A549 (cell line): Measurements from ENCODE around the gene NBPF20. TPM values are rescaled to one million over a fixed set of nuclear protein-coding genes. Genes with fewer than 3 reads are reported as not detected.
A peak's percentile ranks its signal among the peaks of the same experiment; 100 is the strongest.
"Not testable (repeated sequence)": the region's sequence is repeated elsewhere in the genome, so short reads cannot be mapped to it uniquely, and the experiment has no call there.

Experiments
- ATAC-seq, 2 experiments: fragments of 200-7000 bp in 1 of 2; fragments of >200 bp in 1 of 2; cut with Nextera tagmentation in 1 of 2; cut with Tn5 transposase in 1 of 2; 3 replicates each; pipeline versions ENCODE4 v1.8.0 to v1.9.1; 2018 to 2020; ENCODE audit warnings: mild to moderate bottlenecking in 1 of 2, moderate library complexity in 1 of 2
- CTCF ChIA-PET: fragments of 300-600 bp; sonication (Branson Sonifier 250); formaldehyde crosslinking; extraction: SDS; loops from one replicate; lab custom pipeline; 2021; ENCODE audit warnings: antibody characterized with exemption, inconsistent platforms; lab: Yijun Ruan, JAX
- POLR2A ChIA-PET: fragments of 350-600 bp; formaldehyde crosslinking; extraction: SDS; loops from one replicate; lab custom pipeline; 2021; ENCODE audit warnings: antibody characterized with exemption, inconsistent platforms; lab: Yijun Ruan, JAX
- DNase-seq, 2 experiments: peaks; one replicate each; pipeline versions ENCODE4 v3.0.0 to v3.0.0-alpha.2; 2011 to 2016; ENCODE audit warnings: low read depth in 1 of 2, low spot score in 1 of 2
- FAIRE-seq: peaks from 2 replicates; lab custom pipeline; 2011; peaks lifted over from hg19 to GRCh38; lab: Jason Lieb, UNC
- H3K27ac ChIP-seq, 2 experiments: fragments of >200 bp; sonication (Bioruptor Twin); formaldehyde crosslinking; 3 replicates each; pipeline ENCODE4 v1.5.1; 2016 to 2017
- H3K4me1 ChIP-seq: fragments of >200 bp; sonication (Bioruptor Twin); formaldehyde crosslinking; 3 replicates; pipeline ENCODE4 v1.6.1; 2016
- H3K4me2 ChIP-seq: fragments of >200 bp; sonication (Bioruptor Twin); formaldehyde crosslinking; 3 replicates; pipeline ENCODE4 v1.6.1; 2016
- H3K4me3 ChIP-seq: fragments of >200 bp; sonication (Bioruptor Twin); formaldehyde crosslinking; 3 replicates; pipeline ENCODE4 v1.5.1; 2016
- H3K9me3 ChIP-seq: fragments of >200 bp; sonication (Bioruptor Twin); formaldehyde crosslinking; 3 replicates; pipeline ENCODE4 v1.6.1; 2016
- CBX2 ChIP-seq: fragments of 200-600 bp; sonication (generic); IDR thresholded peaks from 2 replicates; pipeline ENCODE4 v1.6.1; 2016; ENCODE audit warnings: low read depth, mild to moderate bottlenecking, borderline replicate concordance
- EP300 ChIP-seq, 2 experiments: fragments of >200 bp; sonication (Bioruptor Twin); formaldehyde crosslinking; IDR thresholded peaks; 2 replicates in 1 of 2; 3 replicates in 1 of 2; pipeline ENCODE4 v1.6.1; 2016 to 2017
- GATA3 ChIP-seq: IDR thresholded peaks from 2 replicates; pipeline ENCODE4 v1.6.1; 2012; ENCODE audit warnings: borderline replicate concordance
- HDAC2 ChIP-seq: fragments of 200-600 bp; sonication (generic); IDR thresholded peaks from 2 replicates; pipeline ENCODE4 v1.6.1; 2016
- HOXB5 ChIP-seq: fragments of 250-450 bp; sonication (Bioruptor Pico); IDR thresholded peaks from 2 replicates; pipeline ENCODE4 v1.5.0; 2020; ENCODE audit warnings: mild to moderate bottlenecking, moderate library complexity
- PHF8 ChIP-seq: fragments of 200-600 bp; sonication (generic); IDR thresholded peaks from 2 replicates; pipeline ENCODE4 v1.6.1; 2016; ENCODE audit warnings: low read depth, mild to moderate bottlenecking, antibody characterized with exemption, moderate library complexity, borderline replicate concordance
- POLR2A ChIP-seq: IDR thresholded peaks from 2 replicates; pipeline ENCODE4 v1.6.1; 2012; ENCODE audit warnings: mild to moderate bottlenecking, low read length
- POLR2AphosphoS2 ChIP-seq: conservative IDR thresholded peaks from 2 replicates; pipeline ENCODE4 v1.6.1; 2012; ENCODE audit warnings: low read length, improper control_type of control experiment, inconsistent platforms
- WGBS: methylation state at CpG from one replicate; pipeline ENCODE4 v1.1.6; 2017; ENCODE audit errors: missing lambda C conversion rate; 5-methylcytosine and 5-hydroxymethylcytosine counted together
- polyA minus RNA-seq: library from RNA; depleted of rRNA, polyadenylated mRNA; stranded (reverse); fragments of >200 nt; gene quantifications from 2 replicates; pipeline ENCODE4 v1.2.3, GENCODE V29; 2011; rRNA and poly(A)+ RNA removed
- polyA plus RNA-seq, 4 experiments: library from polyadenylated mRNA; depleted of rRNA in 3 of 4; stranded (reverse); fragments of >200 nt; fragmentation: RNase III in 1 of 4; extraction: RNeasy Plus Mini Kit Qiagen cat#74134 plus additional on column Dnase treatment in 1 of 4; gene quantifications; 2 replicates in 3 of 4; 3 replicates in 1 of 4; pipeline ENCODE4 v1.2.3, GENCODE V29; 2011 to 2017
- TF ChIP-seq, protein P1 (sequence below): fragments of 250-450 bp; sonication (Bioruptor Pico); IDR thresholded peaks from 2 replicates; pipeline ENCODE4 v1.5.0; 2021; ENCODE audit warnings: mild to moderate bottlenecking, moderate library complexity, borderline replicate concordance
- TF ChIP-seq, protein P2 (sequence below): fragments of >200 bp; sonication (Bioruptor Twin); formaldehyde crosslinking; IDR thresholded peaks from 3 replicates; pipeline ENCODE4 v1.6.1; 2016
- TF ChIP-seq, protein P3 (sequence below): IDR thresholded peaks from 2 replicates; pipeline ENCODE4 v1.6.1; 2012; ENCODE audit warnings: low read depth, borderline replicate concordance

The NBPF20 gene, protein sequence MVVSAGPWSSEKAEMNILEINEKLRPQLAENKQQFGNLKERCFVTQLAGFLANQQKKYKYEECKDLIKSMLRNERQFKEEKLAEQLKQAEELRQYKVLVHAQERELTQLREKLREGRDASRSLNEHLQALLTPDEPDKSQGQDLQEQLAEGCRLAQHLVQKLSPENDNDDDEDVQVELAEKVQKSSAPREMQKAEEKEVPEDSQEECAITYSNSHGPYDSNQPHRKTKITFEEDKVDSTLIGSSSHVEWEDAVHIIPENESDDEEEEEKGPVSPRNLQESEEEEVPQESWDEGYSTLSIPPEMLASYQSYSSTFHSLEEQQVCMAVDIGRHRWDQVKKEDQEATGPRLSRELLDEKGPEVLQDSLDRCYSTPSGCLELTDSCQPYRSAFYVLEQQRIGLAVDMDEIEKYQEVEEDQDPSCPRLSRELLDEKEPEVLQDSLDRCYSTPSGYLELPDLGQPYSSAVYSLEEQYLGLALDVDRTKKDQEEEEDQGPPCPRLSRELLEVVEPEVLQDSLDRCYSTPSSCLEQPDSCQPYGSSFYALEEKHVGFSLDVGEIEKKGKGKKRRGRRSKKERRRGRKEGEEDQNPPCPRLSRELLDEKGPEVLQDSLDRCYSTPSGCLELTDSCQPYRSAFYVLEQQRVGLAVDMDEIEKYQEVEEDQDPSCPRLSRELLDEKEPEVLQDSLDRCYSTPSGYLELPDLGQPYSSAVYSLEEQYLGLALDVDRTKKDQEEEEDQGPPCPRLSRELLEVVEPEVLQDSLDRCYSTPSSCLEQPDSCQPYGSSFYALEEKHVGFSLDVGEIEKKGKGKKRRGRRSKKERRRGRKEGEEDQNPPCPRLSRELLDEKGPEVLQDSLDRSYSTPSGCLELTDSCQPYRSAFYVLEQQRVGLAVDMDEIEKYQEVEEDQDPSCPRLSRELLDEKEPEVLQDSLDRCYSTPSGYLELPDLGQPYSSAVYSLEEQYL (N-terminal part only)
- polyA plus RNA-seq (2011; rRNA removed) (5.1 and 5.5 TPM in 2 replicates), polyA plus RNA-seq (2017; fragmentation: RNase III; extraction: RNeasy Plus Mini Kit Qiagen cat#74134 plus additional on column Dnase treatment) (1.3 to 1.6 TPM (median 1.5 TPM) in 3 replicates), polyA minus RNA-seq (5.7 and 5.9 TPM in 2 replicates)
- 1.2 and 1.3 TPM in 2 replicates for polyA plus RNA-seq (2012; cell fraction: cytosol; rRNA removed)
- polyA plus RNA-seq (2012; cell fraction: nucleus; rRNA removed), result 3.2 and 3.8 TPM in 2 replicates

DNA sequence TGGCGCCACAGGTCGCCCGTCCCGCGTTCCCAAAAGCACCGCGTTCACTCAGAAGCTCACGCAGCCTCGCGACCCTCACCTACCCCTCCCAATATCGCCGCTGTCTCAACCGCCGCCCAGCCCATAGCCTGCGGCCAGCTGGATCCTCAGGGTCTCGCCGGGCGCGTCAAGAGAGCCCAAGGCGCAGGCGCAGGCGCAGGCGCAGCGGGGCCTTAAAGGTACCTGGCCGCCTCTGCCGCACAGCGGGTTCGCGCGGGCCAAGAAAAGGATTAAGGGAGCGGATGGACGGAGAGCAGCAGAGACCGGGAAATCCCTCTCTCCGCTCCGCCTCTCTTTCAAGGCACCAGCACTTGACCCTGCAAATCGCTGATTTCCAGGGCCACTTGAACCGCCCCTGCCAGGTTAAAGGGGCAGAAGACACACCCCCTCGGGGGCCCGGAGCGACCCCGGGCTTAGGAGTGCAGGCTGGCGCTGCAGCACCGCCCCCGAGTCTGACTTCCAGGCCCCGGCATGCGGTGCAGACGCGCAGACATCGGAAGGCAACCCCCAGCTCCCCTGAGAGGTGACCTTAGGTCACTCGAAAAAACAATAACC, at the start of gene NBPF20:
Gene NBPF20 (minus strand): TSS at position 168 of the 594 bp plus-strand sequence. CDS start 20,331 bp downstream, outside the sequence.
- peak within 1 kb of the TSS; percentile 91 for H3K4me2 ChIP-seq
- ATAC-seq, result peak; percentile 98 to 99
- TF ChIP-seq POLR2A (peak; percentile 58; the same call in 1 of the 2 replicates), PHF8 (no peak), HDAC2 (no peak), POLR2AphosphoS2 (no peak), GATA3 (no peak), HOXB5 (CRISPR knock-in tag) (no peak), CBX2 (no peak), EP300 (IDR thresholded peaks at IDR 0.05) (no peak)
- TF ChIP-seq, protein P1, sequence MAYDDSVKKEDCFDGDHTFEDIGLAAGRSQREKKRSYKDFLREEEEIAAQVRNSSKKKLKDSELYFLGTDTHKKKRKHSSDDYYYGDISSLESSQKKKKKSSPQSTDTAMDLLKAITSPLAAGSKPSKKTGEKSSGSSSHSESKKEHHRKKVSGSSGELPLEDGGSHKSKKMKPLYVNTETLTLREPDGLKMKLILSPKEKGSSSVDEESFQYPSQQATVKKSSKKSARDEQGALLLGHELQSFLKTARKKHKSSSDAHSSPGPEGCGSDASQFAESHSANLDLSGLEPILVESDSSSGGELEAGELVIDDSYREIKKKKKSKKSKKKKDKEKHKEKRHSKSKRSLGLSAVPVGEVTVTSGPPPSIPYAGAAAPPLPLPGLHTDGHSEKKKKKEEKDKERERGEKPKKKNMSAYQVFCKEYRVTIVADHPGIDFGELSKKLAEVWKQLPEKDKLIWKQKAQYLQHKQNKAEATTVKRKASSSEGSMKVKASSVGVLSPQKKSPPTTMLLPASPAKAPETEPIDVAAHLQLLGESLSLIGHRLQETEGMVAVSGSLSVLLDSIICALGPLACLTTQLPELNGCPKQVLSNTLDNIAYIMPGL, result no peak
- TF ChIP-seq, protein P2, sequence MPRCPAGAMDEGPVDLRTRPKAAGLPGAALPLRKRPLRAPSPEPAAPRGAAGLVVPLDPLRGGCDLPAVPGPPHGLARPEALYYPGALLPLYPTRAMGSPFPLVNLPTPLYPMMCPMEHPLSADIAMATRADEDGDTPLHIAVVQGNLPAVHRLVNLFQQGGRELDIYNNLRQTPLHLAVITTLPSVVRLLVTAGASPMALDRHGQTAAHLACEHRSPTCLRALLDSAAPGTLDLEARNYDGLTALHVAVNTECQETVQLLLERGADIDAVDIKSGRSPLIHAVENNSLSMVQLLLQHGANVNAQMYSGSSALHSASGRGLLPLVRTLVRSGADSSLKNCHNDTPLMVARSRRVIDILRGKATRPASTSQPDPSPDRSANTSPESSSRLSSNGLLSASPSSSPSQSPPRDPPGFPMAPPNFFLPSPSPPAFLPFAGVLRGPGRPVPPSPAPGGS, result 0 out of 3 replicates have a peak, but pooled peaks have one; percentile 32
- TF ChIP-seq, protein P3, sequence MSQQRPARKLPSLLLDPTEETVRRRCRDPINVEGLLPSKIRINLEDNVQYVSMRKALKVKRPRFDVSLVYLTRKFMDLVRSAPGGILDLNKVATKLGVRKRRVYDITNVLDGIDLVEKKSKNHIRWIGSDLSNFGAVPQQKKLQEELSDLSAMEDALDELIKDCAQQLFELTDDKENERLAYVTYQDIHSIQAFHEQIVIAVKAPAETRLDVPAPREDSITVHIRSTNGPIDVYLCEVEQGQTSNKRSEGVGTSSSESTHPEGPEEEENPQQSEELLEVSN, result no peak
- DNase-seq, result peak; percentile 81 to 83
- 0% methylated on average over 14 of the region's 50 CpGs for WGBS
- peak within 1 kb of the TSS; percentile 87 to 92 for H3K27ac ChIP-seq
- POLR2A ChIA-PET, result interaction anchor here (0.7 kb wide), 1 partner anchor 40 kb away, joined by 4 read pairs; no protein-coding TSS in a partner anchor
- CTCF ChIA-PET, result interaction anchor here (1.0 kb wide), 1 partner anchor 295 kb away, joined by 3 read pairs; no protein-coding TSS in a partner anchor
- peaks cover 6% of the 10 kb centered on the region; the same call in 2 of the 3 replicates for H3K4me1 ChIP-seq
- peaks cover 8% of the 10 kb centered on the region; the same call in 1 of the 3 replicates for H3K9me3 ChIP-seq
- H3K4me3 ChIP-seq, result peak within 1 kb of the TSS; percentile 71
- no peak for FAIRE-seq

DNA sequence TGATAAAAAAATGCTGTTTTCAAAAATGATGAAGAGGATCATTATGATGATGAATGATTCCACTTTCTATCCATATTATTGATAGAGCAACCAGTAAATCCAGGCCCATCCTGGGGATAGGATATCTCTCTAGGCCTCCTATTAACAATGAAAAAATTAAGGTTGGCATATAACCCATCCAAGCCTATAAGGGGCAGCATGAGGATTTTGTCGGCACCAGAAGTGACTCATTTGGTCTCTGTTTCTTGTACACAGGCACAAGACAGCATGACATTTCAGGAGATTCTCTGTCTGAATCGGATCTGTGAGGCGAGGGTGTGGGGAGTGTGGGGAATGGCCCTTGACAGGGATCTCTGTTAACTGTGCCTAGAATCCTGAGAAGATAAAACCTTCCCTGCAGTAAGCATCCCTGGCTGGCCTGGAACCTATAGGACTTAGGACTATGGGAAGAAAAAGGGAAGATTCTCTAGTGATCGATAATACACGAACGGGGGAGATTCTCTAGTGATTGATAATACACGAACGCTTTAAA, 49.5 kb upstream of the NBPF20 start:
- FAIRE-seq, DNase-seq, CTCF ChIA-PET, H3K9me3 ChIP-seq, H3K4me3 ChIP-seq, H3K4me2 ChIP-seq, H3K4me1 ChIP-seq, H3K27ac ChIP-seq, POLR2A ChIA-PET: not testable (repeated sequence)
- peak; percentile 61 to 64; a peak in 4 of 6 replicates for ATAC-seq
- 71% methylated on average over 6 of the region's 8 CpGs for WGBS

DNA sequence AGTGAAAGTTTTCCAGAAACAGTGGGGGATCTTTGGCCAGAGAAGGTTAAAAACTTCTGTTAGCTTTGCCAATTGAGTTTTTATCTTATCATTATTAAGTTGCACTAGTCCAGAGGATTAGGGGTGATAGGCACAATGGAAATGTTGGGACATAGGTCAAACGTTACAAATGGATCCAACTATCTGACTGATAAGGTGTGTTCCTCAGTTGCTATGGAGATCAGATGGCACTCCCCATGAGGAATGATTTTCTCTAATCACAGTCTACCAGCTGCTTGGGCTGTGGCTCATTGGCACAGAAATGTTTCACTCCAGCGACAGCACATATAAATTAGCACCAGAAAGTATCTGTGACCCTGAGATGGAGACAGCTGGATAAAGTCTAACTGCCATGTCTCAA, 47.3 kb upstream of the NBPF20 start:
- FAIRE-seq, result not testable (repeated sequence)
- WGBS, result 48% methylated on average over 2 of the region's 2 CpGs

DNA sequence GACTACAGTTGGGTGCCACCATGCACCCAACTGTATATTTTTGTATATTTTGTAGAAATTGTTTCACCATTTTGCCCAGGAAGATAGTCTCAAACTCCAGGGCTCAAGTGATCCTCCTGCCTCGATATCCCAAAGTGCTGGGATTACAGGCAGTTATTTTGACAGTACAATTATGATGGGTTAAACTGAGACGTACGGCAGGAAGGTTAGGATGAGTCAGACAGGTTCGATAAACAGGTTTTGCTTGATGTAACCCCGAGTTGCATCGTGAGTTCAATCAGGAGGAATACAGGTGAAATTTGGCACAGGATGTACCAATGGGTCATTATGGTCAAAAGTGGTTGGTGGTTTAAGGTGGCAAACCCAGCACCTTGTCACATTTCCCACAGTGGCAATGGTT, 46.0 kb upstream of the NBPF20 start:
- POLR2A ChIA-PET, H3K4me2 ChIP-seq, H3K4me1 ChIP-seq, H3K4me3 ChIP-seq, H3K27ac ChIP-seq, FAIRE-seq, CTCF ChIA-PET, ATAC-seq, DNase-seq, H3K9me3 ChIP-seq: not testable (repeated sequence)
- WGBS, result 65% methylated on average over 6 of the region's 6 CpGs

More for the DNA sequence above, 47.3 kb upstream of the NBPF20 start:
- ATAC-seq, CTCF ChIA-PET, POLR2A ChIA-PET, H3K4me3 ChIP-seq, H3K27ac ChIP-seq, H3K9me3 ChIP-seq, H3K4me1 ChIP-seq, H3K4me2 ChIP-seq, DNase-seq: not testable (repeated sequence)
